Right lobe of liver (tissue), 6 donors: Measurements from ENCODE around the gene KIAA1614. TPM values are rescaled to one million over a fixed set of nuclear protein-coding genes. Genes with fewer than 3 reads are reported as not detected.

Experiments used
- ATAC-seq, 4 donors: fragments of 200-7000 bp; cut with Tn5 transposase; one replicate each; pipeline ENCODE4 v1.9.1; 2020; ENCODE audit warnings: mild to moderate bottlenecking in 4 of 4, moderate library complexity in 4 of 4
- DNase-seq, 3 donors: peaks; one replicate each; pipeline ENCODE4 v3.0.0-alpha.2; 2020
- H3K27ac ChIP-seq, 3 donors: fragments of 200-600 bp; one replicate each; pipeline ENCODE4 v1.8.0; 2022
- H3K27me3 ChIP-seq, 2 donors: fragments of 200-600 bp; one replicate each; pipeline ENCODE4 v1.8.0; 2022
- H3K36me3 ChIP-seq, 4 donors: fragments of 200-600 bp; sonication (generic) in 1 of 4; one replicate each; pipeline versions ENCODE4 v1.5.1 to v1.8.0; 2017 to 2022; ENCODE audit warnings: control low read depth in 1 of 4
- H3K4me1 ChIP-seq, 4 donors: fragments of 200-600 bp; sonication (generic) in 1 of 4; one replicate each; pipeline versions ENCODE4 v1.5.1 to v1.8.0; 2017 to 2022; ENCODE audit warnings: control low read depth in 1 of 4
- H3K4me3 ChIP-seq, 3 donors: fragments of 200-600 bp; one replicate each; pipeline ENCODE4 v1.8.0; 2022
- H3K9me3 ChIP-seq, 4 donors: fragments of 200-600 bp; sonication (generic) in 1 of 4; one replicate each; pipeline versions ENCODE4 v1.5.1 to v1.8.0; 2017 to 2022; ENCODE audit warnings: control low read depth in 1 of 4
- CTCF ChIP-seq, 4 donors: fragments of 200-600 bp in 3 of 4; fragments of 450-650 bp in 1 of 4; IDR thresholded peaks; one replicate each; pipeline versions ENCODE4 v1.5.1 to v1.8.0; 2016 to 2022; ENCODE audit warnings: antibody characterized with exemption in 4 of 4, mild to moderate bottlenecking in 2 of 4
- POLR2A ChIP-seq: fragments of 450-650 bp; IDR thresholded peaks from one replicate; pipeline ENCODE4 v1.6.1; 2017; ENCODE audit warnings: antibody characterized with exemption, mild to moderate bottlenecking
- WGBS: methylation state at CpG from one replicate; pipeline ENCODE4 v1.1.6; 2018; ENCODE audit warnings: low coverage, low lambda C conversion rate; ENCODE audit not compliant: insufficient coverage; ENCODE audit errors: missing lambda C conversion rate; 5-methylcytosine and 5-hydroxymethylcytosine counted together
- intact Hi-C, 2 donors: fragments of 100-400 bp; cut with DNase I; formaldehyde crosslinking; loops; one replicate each; pipeline versions ENCODE4 v1.11.2 to v1.14.1; 2022
- total RNA-seq, 6 experiments: library from RNA; depleted of rRNA in 2 of 6; stranded (reverse); fragments of >200 nt in 2 of 6; fragmentation: NEBNext Ultra II Directional in 3 of 6; extraction: Animal tissue kit (Norgen Biotek cat#: 25700) in 3 of 6; gene quantifications; one replicate each; pipeline versions ENCODE4 v1.1.0 to v1.2.4, GENCODE V29; 2016 to 2023
- donor health status: DM: no; HTN: yes; CAD: no.
- donor health status: DM: no; HTN: no; CAD: no.
- donor health status: DM: no; HTN: no; CAD: no.
- donor health status: DM: no; HTN: yes; CAD: no.
- donor health status: DM: no; HTN: yes; CAD: no.

The KIAA1614 gene
- total RNA-seq, 6 experiments from 2014 or later: 0.13 to 0.25 (median 0.21) TPM

DNA sequence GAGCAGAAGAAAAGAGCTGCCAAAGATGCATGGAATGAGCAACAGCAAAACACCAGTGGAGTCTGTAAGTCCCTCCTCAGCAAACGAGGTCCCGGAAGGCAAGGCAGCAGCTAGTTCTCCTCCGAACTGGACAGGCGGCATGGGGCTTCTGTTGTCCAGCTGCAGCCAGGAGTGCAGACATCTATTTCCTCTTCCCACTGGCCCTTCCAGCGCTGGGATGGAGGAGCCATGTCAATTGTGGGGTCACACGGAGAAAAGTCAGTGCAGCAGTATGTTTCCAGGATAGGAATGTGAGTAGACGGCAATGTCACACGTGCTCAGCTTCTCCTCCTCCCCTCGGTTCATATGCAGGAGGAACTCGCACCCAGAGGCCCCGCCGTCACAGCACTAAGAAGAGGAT, 63.5 kb downstream of the KIAA1614 start:
- peaks cover 0 to 7% (median 0%) of the 10 kb centered on the region in 4 donors for H3K4me1 ChIP-seq
- H3K27ac ChIP-seq: no peak overlapping the region
- ATAC-seq (no peak), DNase-seq (no peak)
- peaks cover 0 to 24% (median 0%) of the 10 kb centered on the region in 4 donors for H3K36me3 ChIP-seq
- H3K4me3 ChIP-seq: no peak overlapping the region
- intact Hi-C loops: no loop called here
- TF ChIP-seq POLR2A: no peak
- no peak for TF ChIP-seq CTCF (IDR thresholded peaks at IDR 0.05)
- H3K9me3 ChIP-seq: no peaks in the 10 kb centered on the region
- no peaks in the 10 kb centered on the region for H3K27me3 ChIP-seq
- 93% methylated on average over 7 of the region's 12 CpGs for WGBS

DNA sequence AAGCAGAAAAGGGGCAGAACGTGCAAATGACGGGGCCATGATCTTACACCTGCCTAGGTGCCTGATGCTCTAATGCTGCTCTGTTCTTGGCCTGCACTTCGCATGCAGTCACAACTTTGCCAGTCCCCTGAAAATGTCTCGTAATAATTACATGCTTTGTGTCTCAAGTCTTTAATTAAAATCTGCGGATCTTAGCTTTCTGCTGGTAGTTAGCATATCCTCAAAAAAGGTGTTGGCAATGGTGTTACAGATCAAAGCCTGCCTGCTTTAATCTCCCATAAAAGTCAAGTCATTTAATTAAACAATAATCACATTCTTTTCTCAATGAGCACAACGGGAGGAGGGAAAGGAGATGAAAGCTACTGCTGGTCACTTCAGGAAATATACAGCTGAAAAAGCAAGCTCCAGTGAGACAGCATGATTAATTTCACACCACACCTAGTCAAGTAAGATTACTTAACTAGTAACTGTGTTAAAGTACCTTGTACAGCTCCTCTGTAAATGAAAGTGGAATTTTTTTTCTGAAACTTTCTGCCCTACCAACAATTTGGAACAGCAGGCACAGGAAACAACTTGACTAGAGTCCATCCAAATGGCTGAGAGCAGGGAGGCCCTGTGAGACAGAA, 64.1 kb downstream of the KIAA1614 start:
- peaks cover 0 to 7% (median 0%) of the 10 kb centered on the region in 4 donors for H3K4me1 ChIP-seq
- H3K36me3 ChIP-seq: peaks cover 0 to 30% (median 0%) of the 10 kb centered on the region in 4 donors
- H3K27ac ChIP-seq: no peak overlapping the region
- no peaks in the 10 kb centered on the region for H3K27me3 ChIP-seq
- WGBS: 89% methylated on average over 6 of the region's 6 CpGs
- TF ChIP-seq POLR2A: no peak
- no peak for TF ChIP-seq CTCF (IDR thresholded peaks at IDR 0.05)
- ATAC-seq (no peak), DNase-seq (no peak)
- H3K9me3 ChIP-seq: no peaks in the 10 kb centered on the region
- intact Hi-C loops: no loop called here
- H3K4me3 ChIP-seq: no peak overlapping the region

- Histone ChIP-seq H3K4me3 (no peak overlapping the region), H3K36me3 (peaks cover 0 to 45% (median 3%) of the 10 kb centered on the region in 4 donors), H3K27me3 (no peaks in the 10 kb centered on the region), H3K4me1 (no peaks in the 10 kb centered on the region), H3K9me3 (no peaks in the 10 kb centered on the region), H3K27ac (no peak overlapping the region)
- intact Hi-C loops: no loop called here
- 63% methylated on average over 7 of the region's 11 CpGs for WGBS
- no peak for TF ChIP-seq POLR2A
- TF ChIP-seq CTCF (IDR thresholded peaks at IDR 0.05): no peak
- ATAC-seq (peak in 1 of 4 donors; percentile 22), DNase-seq (no peak)
Observed at GRCh38 chr1:180981596-180982387, 69.1 kb downstream of the KIAA1614 start.

DNA sequence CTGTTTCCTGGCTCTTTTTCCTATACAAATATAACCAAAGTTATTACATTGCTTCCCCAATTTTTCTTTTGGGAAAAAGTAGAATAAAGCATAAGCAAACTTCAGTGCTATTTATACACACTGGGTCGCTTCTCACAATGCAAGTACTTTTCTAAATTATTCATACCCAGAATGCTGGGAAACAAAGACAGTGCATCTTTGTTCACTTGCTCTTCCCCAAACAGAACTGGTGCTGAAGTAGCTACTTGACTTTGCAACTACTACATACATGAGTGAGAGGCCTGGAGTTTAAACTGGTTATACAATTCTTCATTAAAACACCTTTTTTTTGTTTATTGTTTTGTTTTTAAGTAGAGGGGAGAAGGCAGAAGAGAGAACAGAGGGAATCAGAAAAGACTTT, 69.7 kb downstream of the KIAA1614 start:
- no peak overlapping the region for H3K4me3 ChIP-seq
- TF ChIP-seq CTCF (IDR thresholded peaks at IDR 0.05) (no peak), POLR2A (no peak)
- H3K27me3 ChIP-seq: no peaks in the 10 kb centered on the region
- peaks cover 0 to 47% (median 3%) of the 10 kb centered on the region in 4 donors for H3K36me3 ChIP-seq
- no peak overlapping the region for H3K27ac ChIP-seq
- H3K9me3 ChIP-seq: no peaks in the 10 kb centered on the region
- 78% methylated on average over 1 of the region's 1 CpG for WGBS
- intact Hi-C loops: no loop called here
- no peaks in the 10 kb centered on the region for H3K4me1 ChIP-seq
- ATAC-seq (no peak), DNase-seq (no peak)
